ENCODE results near the gene CCDC170. TPM values are rescaled to one million over a fixed set of nuclear protein-coding genes. Genes with fewer than 3 reads are reported as not detected.

The CCDC170 gene
- total RNA-seq, 1 donor from 2014 or later, result 0.14 TPM

GRCh38 chr6:151498327-151498726 is 4.5 kb downstream of the CCDC170 start:
- H3K4me1 Mint-ChIP-seq (ENCODE audit: low read depth, unreplicated experiment), result peaks cover 2% of the 10 kb centered on the region
- Histone ChIP-seq H3K27me3 (ENCODE audit: insufficient read depth, low read length) (no peaks in the 10 kb centered on the region), H3K36me3 (ENCODE audit: insufficient read depth, low read length) (no peaks in the 10 kb centered on the region), H4K20me1 (ENCODE audit: insufficient read depth, low read length) (no peaks in the 10 kb centered on the region), H2AFZ (ENCODE audit: low read depth, low read length) (no peak overlapping the region), H3K4me3 (ENCODE audit: insufficient read depth, low read depth, low read length) (no peak overlapping the region), H3K4me1 (ENCODE audit: insufficient read depth, low read length) (peaks cover 10% of the 10 kb centered on the region), H3K79me2 (ENCODE audit: insufficient read depth, low read length) (no peaks in the 10 kb centered on the region), H3K27ac (ENCODE audit: low read depth, low read length) (no peak overlapping the region), H3K9ac (ENCODE audit: low read length) (no peak overlapping the region), H3K4me2 (ENCODE audit: low read length) (no peak overlapping the region), H3K9me3 (ENCODE audit: insufficient read depth, low read depth, low read length) (no peaks in the 10 kb centered on the region)
- TF ChIP-seq CTCF (IDR thresholded peaks at IDR 0.05; ENCODE audit: insufficient read depth, low read depth, low read length) (no peak), EZH2 (IDR thresholded peaks at IDR 0.05; ENCODE audit: insufficient read depth, low read length) (no peak)
- no peak overlapping the region for H3K27ac Mint-ChIP-seq (ENCODE audit: unreplicated experiment)
- no peaks in the 10 kb centered on the region for H3K36me3 Mint-ChIP-seq (ENCODE audit: low read depth, unreplicated experiment)
- peaks cover 19% of the 10 kb centered on the region for H3K27me3 Mint-ChIP-seq (ENCODE audit: low read depth, unreplicated experiment)
- no peak for FAIRE-seq
- no peak overlapping the region for H3K4me3 Mint-ChIP-seq (ENCODE audit: unreplicated experiment)
- DNase-seq (ENCODE audit: low read depth), result no peak
- H3K9me3 Mint-ChIP-seq (ENCODE audit: unreplicated experiment), result no peaks in the 10 kb centered on the region

GRCh38 chr6:151499551-151499950 is 5.7 kb downstream of the CCDC170 start:
- H3K4me2 ChIP-seq (ENCODE audit: low read length), result no peak overlapping the region
- FAIRE-seq, result no peak
- no peaks in the 10 kb centered on the region for H3K79me2 ChIP-seq (ENCODE audit: insufficient read depth, low read length)
- Mint-ChIP-seq H3K4me3 (ENCODE audit: unreplicated experiment) (no peak overlapping the region), H3K27me3 (ENCODE audit: low read depth, unreplicated experiment) (peaks cover 14% of the 10 kb centered on the region), H3K9me3 (ENCODE audit: unreplicated experiment) (no peaks in the 10 kb centered on the region), H3K27ac (ENCODE audit: unreplicated experiment) (no peak overlapping the region), H3K4me1 (ENCODE audit: low read depth, unreplicated experiment) (peaks cover 2% of the 10 kb centered on the region), H3K36me3 (ENCODE audit: low read depth, unreplicated experiment) (no peaks in the 10 kb centered on the region)
- no peak overlapping the region for H3K9ac ChIP-seq (ENCODE audit: low read length)
- no peak for TF ChIP-seq CTCF (IDR thresholded peaks at IDR 0.05; ENCODE audit: insufficient read depth, low read depth, low read length)
- TF ChIP-seq EZH2 (IDR thresholded peaks at IDR 0.05; ENCODE audit: insufficient read depth, low read length), result no peak
- no peaks in the 10 kb centered on the region for H3K27me3 ChIP-seq (ENCODE audit: insufficient read depth, low read length)
- no peak for DNase-seq (ENCODE audit: low read depth)
- H3K9me3 ChIP-seq (ENCODE audit: insufficient read depth, low read depth, low read length), result no peaks in the 10 kb centered on the region
- H4K20me1 ChIP-seq (ENCODE audit: insufficient read depth, low read length), result no peaks in the 10 kb centered on the region
- no peaks in the 10 kb centered on the region for H3K36me3 ChIP-seq (ENCODE audit: insufficient read depth, low read length)
- H2AFZ ChIP-seq (ENCODE audit: low read depth, low read length), result no peak overlapping the region
- H3K27ac ChIP-seq (ENCODE audit: low read depth, low read length), result no peak overlapping the region
- H3K4me1 ChIP-seq (ENCODE audit: insufficient read depth, low read length), result peaks cover 5% of the 10 kb centered on the region
- H3K4me3 ChIP-seq (ENCODE audit: insufficient read depth, low read depth, low read length), result no peak overlapping the region

- no peak overlapping the region for H3K27ac Mint-ChIP-seq (ENCODE audit: unreplicated experiment)
- H3K9me3 Mint-ChIP-seq (ENCODE audit: unreplicated experiment), result no peaks in the 10 kb centered on the region
- FAIRE-seq (no peak), DNase-seq (ENCODE audit: low read depth) (no peak)
- no peak overlapping the region for H3K4me3 Mint-ChIP-seq (ENCODE audit: unreplicated experiment)
- no peak overlapping the region for H3K27ac ChIP-seq (ENCODE audit: low read depth, low read length)
- no peaks in the 10 kb centered on the region for H3K36me3 Mint-ChIP-seq (ENCODE audit: low read depth, unreplicated experiment)
- H4K20me1 ChIP-seq (ENCODE audit: insufficient read depth, low read length), result no peaks in the 10 kb centered on the region
- no peak overlapping the region for H3K9ac ChIP-seq (ENCODE audit: low read length)
- no peak overlapping the region for H3K4me3 ChIP-seq (ENCODE audit: insufficient read depth, low read depth, low read length)
- no peaks in the 10 kb centered on the region for H3K4me1 ChIP-seq (ENCODE audit: insufficient read depth, low read length)
- H2AFZ ChIP-seq (ENCODE audit: low read depth, low read length), result no peak overlapping the region
- peaks cover 2% of the 10 kb centered on the region for H3K27me3 Mint-ChIP-seq (ENCODE audit: low read depth, unreplicated experiment)
- H3K27me3 ChIP-seq (ENCODE audit: insufficient read depth, low read length), result no peaks in the 10 kb centered on the region
- H3K4me2 ChIP-seq (ENCODE audit: low read length), result no peak overlapping the region
- no peaks in the 10 kb centered on the region for H3K9me3 ChIP-seq (ENCODE audit: insufficient read depth, low read depth, low read length)
- TF ChIP-seq EZH2 (IDR thresholded peaks at IDR 0.05; ENCODE audit: insufficient read depth, low read length) (no peak), CTCF (IDR thresholded peaks at IDR 0.05; ENCODE audit: insufficient read depth, low read depth, low read length) (no peak)
- H3K4me1 Mint-ChIP-seq (ENCODE audit: low read depth, unreplicated experiment), result no peaks in the 10 kb centered on the region
- no peaks in the 10 kb centered on the region for H3K36me3 ChIP-seq (ENCODE audit: insufficient read depth, low read length)
- H3K79me2 ChIP-seq (ENCODE audit: insufficient read depth, low read length), result no peaks in the 10 kb centered on the region
These were observed 7.8 kb downstream of the CCDC170 start for GRCh38 chr6:151501511-151502136.
